Measurements from ENCODE around the gene WIZ.

The WIZ gene

GRCh38 chr19:15468675-15469512, 19.1 kb upstream of the WIZ start:
- TF ChIP-seq CTCF (IDR thresholded peaks at IDR 0.05; ENCODE audit: low read depth, low read length, missing control alignments): no peak
- H3K4me3 ChIP-seq (ENCODE audit: low read depth, low read length): no peak overlapping the region
- no peak for DNase-seq (ENCODE audit: low read depth)

- no peak for TF ChIP-seq CTCF (IDR thresholded peaks at IDR 0.05; ENCODE audit: low read depth, low read length, missing control alignments)
- H3K4me3 ChIP-seq (ENCODE audit: low read depth, low read length): no peak overlapping the region
- no peak for DNase-seq (ENCODE audit: low read depth)
These were observed 18.0 kb upstream of the WIZ start for GRCh38 chr19:15467734-15468214.

- no peak overlapping the region for H3K4me3 ChIP-seq (ENCODE audit: low read depth, low read length)
- no peak for TF ChIP-seq CTCF (IDR thresholded peaks at IDR 0.05; ENCODE audit: low read depth, low read length, missing control alignments)
- DNase-seq (ENCODE audit: low read depth): peak; percentile 90
These were observed 17.3 kb upstream of the WIZ start for GRCh38 chr19:15466851-15467733.

GRCh38 chr19:15464394-15465385, 14.9 kb upstream of the WIZ start, which contains the start of gene RASAL3:
RASAL3 (minus strand) TSS chr19:15464544; CDS start chr19:15464358, 186 bp downstream.
- no peak for TF ChIP-seq CTCF (IDR thresholded peaks at IDR 0.05; ENCODE audit: low read depth, low read length, missing control alignments)
- peak within 1 kb of the TSS; percentile 90 for H3K4me3 ChIP-seq (ENCODE audit: low read depth, low read length)
- no peak for DNase-seq (ENCODE audit: low read depth)

- peak overlapping the region; percentile 90 for H3K4me3 ChIP-seq (ENCODE audit: low read depth, low read length)
- peak; percentile 40 for DNase-seq (ENCODE audit: low read depth)
- TF ChIP-seq CTCF (IDR thresholded peaks at IDR 0.05; ENCODE audit: low read depth, low read length, missing control alignments): no peak
These were observed 14.2 kb upstream of the WIZ start for GRCh38 chr19:15463861-15464371.

- H3K4me3 ChIP-seq (ENCODE audit: low read depth, low read length): no peak overlapping the region
- TF ChIP-seq CTCF (IDR thresholded peaks at IDR 0.05; ENCODE audit: low read depth, low read length, missing control alignments): no peak
- DNase-seq (ENCODE audit: low read depth): no peak
These were observed 11.9 kb upstream of the WIZ start for GRCh38 chr19:15461694-15462093.
